ENCODE data around the gene ADRB2. TPM values are rescaled to one million over a fixed set of nuclear protein-coding genes. Genes with fewer than 3 reads are reported as not detected.

Gene ADRB2
- total RNA-seq, result 1 to 10 TPM; 3.8 to 4.4 TPM

GRCh38 chr5:148826053-148826738 lies at the start of gene ADRB2:
Gene ADRB2 (plus strand): TSS chr5:148826611. CDS start chr5:148826832, 221 bp downstream.
- H3K36me3 Mint-ChIP-seq, result no peaks in the 10 kb centered on the region
- peak within 1 kb of the TSS; percentile 75 to 93 for H3K27ac Mint-ChIP-seq
- DNase-seq (ENCODE audit: low spot score) (peak; percentile 96), ATAC-seq (peak; percentile 95 to 96)
- H3K4me3 Mint-ChIP-seq, result peak within 1 kb of the TSS; percentile 91
- no peaks in the 10 kb centered on the region for H3K9me3 Mint-ChIP-seq
- no peaks in the 10 kb centered on the region for H3K27me3 Mint-ChIP-seq
- H3K4me1 Mint-ChIP-seq (ENCODE audit: low read depth in 2 of 2), result peaks cover 48 to 52% of the 10 kb centered on the region in 2 donors

GRCh38 chr5:148776780-148777179 lies 49.6 kb upstream of the ADRB2 start:
- peaks cover 0 to 8% of the 10 kb centered on the region in 2 donors for H3K4me1 Mint-ChIP-seq (ENCODE audit: low read depth in 2 of 2)
- peaks cover 7 to 24% of the 10 kb centered on the region in 2 donors for H3K27me3 Mint-ChIP-seq
- DNase-seq (ENCODE audit: low spot score) (no peak), ATAC-seq (peak; percentile 63 to 71)
- no peak overlapping the region for H3K4me3 Mint-ChIP-seq
- no peaks in the 10 kb centered on the region for H3K36me3 Mint-ChIP-seq
- H3K9me3 Mint-ChIP-seq, result no peaks in the 10 kb centered on the region
- no peak overlapping the region for H3K27ac Mint-ChIP-seq

DNA sequence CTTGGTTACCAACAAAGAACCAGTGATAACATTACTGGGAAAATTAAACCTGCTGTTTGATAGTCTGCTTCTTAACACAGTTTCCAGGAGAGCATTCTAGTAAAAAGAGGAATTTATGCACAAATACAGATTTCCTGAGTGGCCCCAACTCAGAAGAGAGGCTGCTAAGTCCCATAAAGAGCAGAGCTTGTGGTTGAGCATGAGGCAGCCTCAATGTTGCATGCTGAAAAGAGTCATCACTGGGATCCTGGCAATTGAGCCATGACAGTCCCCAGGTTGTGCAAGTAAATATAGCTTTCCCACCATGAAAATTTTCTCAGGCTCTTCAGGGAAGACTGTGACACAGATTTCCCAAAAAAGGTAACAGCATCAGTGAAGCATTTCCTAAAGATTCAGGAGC lies 47.5 kb upstream of the ADRB2 start:
- no peak for DNase-seq (ENCODE audit: low spot score)
- Mint-ChIP-seq H3K4me3 (no peak overlapping the region), H3K27me3 (peaks cover under 1 to 8% of the 10 kb centered on the region in 2 donors), H3K9me3 (no peaks in the 10 kb centered on the region), H3K27ac (no peak overlapping the region), H3K36me3 (no peaks in the 10 kb centered on the region), H3K4me1 (ENCODE audit: low read depth in 2 of 2) (peaks cover 0 to 10% of the 10 kb centered on the region in 2 donors)
- ATAC-seq, result no peak

GRCh38 chr5:148780711-148781110 lies 45.7 kb upstream of the ADRB2 start:
- peaks cover 0 to 10% of the 10 kb centered on the region in 2 donors for H3K4me1 Mint-ChIP-seq (ENCODE audit: low read depth in 2 of 2)
- H3K9me3 Mint-ChIP-seq, result no peaks in the 10 kb centered on the region
- no peak overlapping the region for H3K4me3 Mint-ChIP-seq
- H3K27ac Mint-ChIP-seq, result no peak overlapping the region
- ATAC-seq (no peak), DNase-seq (ENCODE audit: low spot score) (no peak)
- peaks cover 9 to 16% of the 10 kb centered on the region in 2 donors for H3K27me3 Mint-ChIP-seq
- no peaks in the 10 kb centered on the region for H3K36me3 Mint-ChIP-seq

- no peaks in the 10 kb centered on the region for H3K36me3 Mint-ChIP-seq
- peaks cover 10 to 16% of the 10 kb centered on the region in 2 donors for H3K27me3 Mint-ChIP-seq
- no peaks in the 10 kb centered on the region for H3K9me3 Mint-ChIP-seq
- no peak overlapping the region for H3K4me3 Mint-ChIP-seq
- ATAC-seq (no peak), DNase-seq (ENCODE audit: low spot score) (no peak)
- peaks cover 0 to 10% of the 10 kb centered on the region in 2 donors for H3K4me1 Mint-ChIP-seq (ENCODE audit: low read depth in 2 of 2)
- no peak overlapping the region for H3K27ac Mint-ChIP-seq
Measured at GRCh38 chr5:148781766-148782165, 44.6 kb upstream of the ADRB2 start.

- DNase-seq (ENCODE audit: low spot score), result no peak
- Mint-ChIP-seq H3K4me1 (ENCODE audit: low read depth in 2 of 2) (peaks cover 0 to 7% of the 10 kb centered on the region in 2 donors), H3K4me3 (no peak overlapping the region), H3K27me3 (peaks cover 12 to 15% of the 10 kb centered on the region in 2 donors), H3K27ac (no peak overlapping the region), H3K9me3 (no peaks in the 10 kb centered on the region), H3K36me3 (no peaks in the 10 kb centered on the region)
- no peak for ATAC-seq
Measured at GRCh38 chr5:148785223-148785622, 41.2 kb upstream of the ADRB2 start.

DNA sequence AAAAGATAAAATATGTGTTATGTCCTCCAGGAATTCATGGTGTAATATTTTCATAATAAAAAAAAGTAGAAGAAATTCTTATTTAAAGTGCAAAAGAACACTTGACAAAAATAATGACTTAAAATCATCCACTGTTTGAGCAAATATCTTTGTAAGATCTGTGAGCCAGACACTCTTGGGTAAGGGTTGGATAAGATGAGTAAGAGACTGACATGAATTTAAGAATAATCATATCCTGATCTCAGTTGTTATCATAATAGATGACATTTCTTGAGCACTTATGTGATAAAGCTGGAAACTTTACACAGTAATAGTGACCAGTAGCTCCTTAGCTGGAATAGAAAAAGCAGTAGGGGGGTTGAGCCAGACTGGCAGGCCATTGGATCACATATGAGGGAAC lies 40.0 kb upstream of the ADRB2 start:
- H3K36me3 Mint-ChIP-seq, result no peaks in the 10 kb centered on the region
- peaks cover 8 to 12% of the 10 kb centered on the region in 2 donors for H3K4me1 Mint-ChIP-seq (ENCODE audit: low read depth in 2 of 2)
- no peak overlapping the region for H3K27ac Mint-ChIP-seq
- DNase-seq (ENCODE audit: low spot score) (no peak), ATAC-seq (no peak)
- no peaks in the 10 kb centered on the region for H3K9me3 Mint-ChIP-seq
- H3K4me3 Mint-ChIP-seq, result no peak overlapping the region
- peaks cover 12 to 15% of the 10 kb centered on the region in 2 donors for H3K27me3 Mint-ChIP-seq

GRCh38 chr5:148788636-148789035 lies 37.8 kb upstream of the ADRB2 start:
- peaks cover 12 to 26% of the 10 kb centered on the region in 2 donors for H3K4me1 Mint-ChIP-seq (ENCODE audit: low read depth in 2 of 2)
- no peak overlapping the region for H3K27ac Mint-ChIP-seq
- peaks cover 12 to 15% of the 10 kb centered on the region in 2 donors for H3K27me3 Mint-ChIP-seq
- no peak for ATAC-seq
- DNase-seq (ENCODE audit: low spot score), result no peak
- H3K9me3 Mint-ChIP-seq, result no peaks in the 10 kb centered on the region
- no peak overlapping the region for H3K4me3 Mint-ChIP-seq
- H3K36me3 Mint-ChIP-seq, result no peaks in the 10 kb centered on the region

DNA sequence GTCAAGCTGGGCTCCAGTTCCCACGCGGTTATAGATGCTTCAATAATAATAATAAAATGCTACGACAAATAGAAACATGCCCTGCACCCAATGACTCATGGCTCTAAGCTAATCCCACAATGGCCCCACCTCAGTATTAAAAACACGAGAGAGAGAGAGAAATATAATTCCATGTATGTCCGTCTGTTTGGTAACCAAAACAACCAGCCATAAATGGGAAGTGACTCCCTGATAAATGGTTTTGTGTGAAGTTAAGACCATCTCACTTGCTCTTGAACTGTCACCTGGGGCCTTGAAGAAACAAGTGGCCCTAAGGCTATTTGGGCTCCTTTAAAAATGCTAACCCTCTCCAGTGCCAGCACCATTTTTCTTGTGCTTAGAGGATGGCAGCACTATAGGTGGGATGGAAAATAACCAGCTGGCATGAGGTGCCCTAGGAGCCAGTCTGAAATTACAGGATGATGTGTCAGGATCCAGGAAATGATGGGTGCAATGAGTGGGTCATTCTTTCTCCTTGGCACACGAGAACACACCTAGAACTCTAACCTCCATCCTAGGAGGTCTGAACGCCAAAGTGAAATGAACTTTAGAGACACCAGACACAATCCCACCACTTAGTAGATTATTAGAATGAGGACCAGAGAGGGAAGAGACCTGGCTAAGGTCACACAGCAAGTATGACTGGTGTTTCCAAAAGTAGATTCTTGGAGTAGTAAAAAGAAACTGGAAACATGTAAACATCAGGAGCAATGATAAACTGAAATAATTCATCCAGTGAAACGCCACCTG lies 35.7 kb upstream of the ADRB2 start:
- ATAC-seq, result peak in 1 of 2 donors; percentile 3
- H3K9me3 Mint-ChIP-seq, result no peaks in the 10 kb centered on the region
- DNase-seq (ENCODE audit: low spot score), result no peak
- peak overlapping the region in 1 of 2 donors; percentile 66 for H3K27ac Mint-ChIP-seq
- no peaks in the 10 kb centered on the region for H3K36me3 Mint-ChIP-seq
- peaks cover 8 to 18% of the 10 kb centered on the region in 2 donors for H3K27me3 Mint-ChIP-seq
- peaks cover 16 to 42% of the 10 kb centered on the region in 2 donors for H3K4me1 Mint-ChIP-seq (ENCODE audit: low read depth in 2 of 2)
- peak overlapping the region; percentile 59 for H3K4me3 Mint-ChIP-seq

GRCh38 chr5:148791334-148791667 lies 35.1 kb upstream of the ADRB2 start:
- DNase-seq (ENCODE audit: low spot score) (no peak), ATAC-seq (peak; percentile 77 to 89)
- H3K9me3 Mint-ChIP-seq, result no peaks in the 10 kb centered on the region
- no peaks in the 10 kb centered on the region for H3K36me3 Mint-ChIP-seq
- H3K27ac Mint-ChIP-seq, result peak overlapping the region in 1 of 2 donors; percentile 66
- peak overlapping the region; percentile 59 for H3K4me3 Mint-ChIP-seq
- H3K4me1 Mint-ChIP-seq (ENCODE audit: low read depth in 2 of 2), result peaks cover 16 to 42% of the 10 kb centered on the region in 2 donors
- peaks cover 11 to 18% of the 10 kb centered on the region in 2 donors for H3K27me3 Mint-ChIP-seq

GRCh38 chr5:148791696-148792095 lies 34.7 kb upstream of the ADRB2 start:
- DNase-seq (ENCODE audit: low spot score) (no peak), ATAC-seq (no peak)
- peak overlapping the region in 1 of 2 donors; percentile 66 for H3K27ac Mint-ChIP-seq
- H3K4me3 Mint-ChIP-seq, result peak overlapping the region; percentile 59
- H3K36me3 Mint-ChIP-seq, result no peaks in the 10 kb centered on the region
- H3K27me3 Mint-ChIP-seq, result peaks cover 11 to 18% of the 10 kb centered on the region in 2 donors
- no peaks in the 10 kb centered on the region for H3K9me3 Mint-ChIP-seq
- peaks cover 16 to 42% of the 10 kb centered on the region in 2 donors for H3K4me1 Mint-ChIP-seq (ENCODE audit: low read depth in 2 of 2)

GRCh38 chr5:148792744-148793143 lies 33.7 kb upstream of the ADRB2 start:
- Mint-ChIP-seq H3K27ac (peak overlapping the region in 1 of 2 donors; percentile 46), H3K36me3 (no peaks in the 10 kb centered on the region), H3K27me3 (peaks cover 11 to 18% of the 10 kb centered on the region in 2 donors), H3K4me1 (ENCODE audit: low read depth in 2 of 2) (peaks cover 16 to 42% of the 10 kb centered on the region in 2 donors), H3K9me3 (no peaks in the 10 kb centered on the region), H3K4me3 (peak overlapping the region; percentile 32)
- ATAC-seq (peak; percentile 33 to 57), DNase-seq (ENCODE audit: low spot score) (no peak)

GRCh38 chr5:148793261-148793660 lies 33.1 kb upstream of the ADRB2 start:
- peaks cover 16 to 42% of the 10 kb centered on the region in 2 donors for H3K4me1 Mint-ChIP-seq (ENCODE audit: low read depth in 2 of 2)
- H3K9me3 Mint-ChIP-seq, result no peaks in the 10 kb centered on the region
- no peak for DNase-seq (ENCODE audit: low spot score)
- H3K36me3 Mint-ChIP-seq, result no peaks in the 10 kb centered on the region
- H3K27me3 Mint-ChIP-seq, result peaks cover 11 to 18% of the 10 kb centered on the region in 2 donors
- H3K27ac Mint-ChIP-seq, result peak overlapping the region in 1 of 2 donors; percentile 46
- peak overlapping the region; percentile 32 for H3K4me3 Mint-ChIP-seq
- ATAC-seq, result no peak

- Mint-ChIP-seq H3K4me3 (no peak overlapping the region), H3K4me1 (ENCODE audit: low read depth in 2 of 2) (peaks cover 16 to 42% of the 10 kb centered on the region in 2 donors), H3K27me3 (peaks cover 10 to 15% of the 10 kb centered on the region in 2 donors), H3K36me3 (no peaks in the 10 kb centered on the region), H3K27ac (no peak overlapping the region), H3K9me3 (no peaks in the 10 kb centered on the region)
- DNase-seq (ENCODE audit: low spot score), result no peak
- no peak for ATAC-seq
Measured at GRCh38 chr5:148794275-148794674, 32.1 kb upstream of the ADRB2 start.

Measured in natural killer cell treated with Interleukin-12 subunit alpha and Interleukin-12 subunit beta and Interleukin-15 and Interleukin-18, amount 100 ng/mL, for 72 hours (primary cell).